Stomach (tissue), 4 donors: Measurements from ENCODE around the gene C22orf39.

Experiments used
- EP300 ChIP-seq: sonication (generic); formaldehyde crosslinking; IDR thresholded peaks from one replicate; pipeline ENCODE4 v1.6.1; 2017; ENCODE audit warnings: antibody characterized with exemption
- POLR2A ChIP-seq, 4 donors: fragments of 450-650 bp; IDR thresholded peaks; one replicate each; pipeline ENCODE4 v1.6.1; 2016; ENCODE audit warnings: antibody characterized with exemption in 4 of 4, control low read depth in 2 of 4, mild to moderate bottlenecking in 1 of 4, moderate library complexity in 1 of 4
- POLR2AphosphoS5 ChIP-seq, 3 donors: sonication (generic); formaldehyde crosslinking; IDR thresholded peaks; one replicate each; pipeline ENCODE4 v1.6.1; 2016; ENCODE audit warnings: antibody characterized with exemption in 3 of 3
- TF ChIP-seq, protein P1 (sequence below), 7 experiments: fragments of 450-650 bp in 4 of 7; fragments of 200-600 bp in 3 of 7; sonication (generic) in 3 of 7; IDR thresholded peaks; one replicate each; pipeline ENCODE4 v1.5.1; 2016 to 2019; ENCODE audit warnings: antibody characterized with exemption in 7 of 7, control low read depth in 2 of 7, mild to moderate bottlenecking in 1 of 7

DNA sequence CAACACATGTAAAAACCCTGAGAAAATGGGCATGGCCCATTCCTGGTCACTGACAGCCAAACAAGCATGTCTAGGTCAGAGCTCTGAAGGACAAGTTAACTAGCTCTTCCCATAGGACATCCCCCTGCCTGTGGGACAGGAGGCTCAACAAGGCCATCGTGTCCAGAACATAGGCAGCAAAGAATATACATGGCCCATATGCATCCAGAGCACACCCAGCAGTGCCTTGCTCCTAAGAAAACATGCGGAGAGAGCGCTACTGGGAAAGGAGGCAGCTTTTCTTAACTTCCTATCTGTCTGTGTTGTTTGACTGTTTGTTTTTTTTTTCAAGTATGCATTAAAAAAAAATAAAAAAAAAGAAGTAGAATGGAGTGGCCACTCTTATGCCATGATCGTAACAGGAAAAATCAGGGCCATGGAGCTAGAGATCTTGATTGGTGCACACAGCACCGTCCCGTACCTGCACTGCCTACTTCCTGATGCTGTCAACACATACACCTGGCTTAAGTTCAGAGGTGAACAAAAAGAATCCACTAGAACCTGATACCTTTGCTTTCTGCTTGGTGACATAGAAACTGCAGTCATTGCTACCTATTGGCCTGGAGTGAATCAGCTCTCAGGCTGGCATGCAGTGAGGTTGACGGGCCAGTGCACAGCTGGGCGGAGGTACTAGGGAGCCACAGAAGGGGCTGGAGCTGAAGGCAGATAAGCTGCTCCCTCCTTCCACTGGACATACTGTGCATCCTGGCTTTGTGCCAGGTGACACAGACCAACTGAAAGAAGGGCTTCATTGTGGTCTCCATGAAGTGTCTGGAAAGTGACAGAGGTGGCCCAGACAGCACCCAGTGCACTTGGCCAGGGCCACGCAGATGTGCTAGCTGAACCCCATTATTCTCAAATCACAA lies 19.6 kb upstream of the C22orf39 start:
- TF ChIP-seq, protein P1, sequence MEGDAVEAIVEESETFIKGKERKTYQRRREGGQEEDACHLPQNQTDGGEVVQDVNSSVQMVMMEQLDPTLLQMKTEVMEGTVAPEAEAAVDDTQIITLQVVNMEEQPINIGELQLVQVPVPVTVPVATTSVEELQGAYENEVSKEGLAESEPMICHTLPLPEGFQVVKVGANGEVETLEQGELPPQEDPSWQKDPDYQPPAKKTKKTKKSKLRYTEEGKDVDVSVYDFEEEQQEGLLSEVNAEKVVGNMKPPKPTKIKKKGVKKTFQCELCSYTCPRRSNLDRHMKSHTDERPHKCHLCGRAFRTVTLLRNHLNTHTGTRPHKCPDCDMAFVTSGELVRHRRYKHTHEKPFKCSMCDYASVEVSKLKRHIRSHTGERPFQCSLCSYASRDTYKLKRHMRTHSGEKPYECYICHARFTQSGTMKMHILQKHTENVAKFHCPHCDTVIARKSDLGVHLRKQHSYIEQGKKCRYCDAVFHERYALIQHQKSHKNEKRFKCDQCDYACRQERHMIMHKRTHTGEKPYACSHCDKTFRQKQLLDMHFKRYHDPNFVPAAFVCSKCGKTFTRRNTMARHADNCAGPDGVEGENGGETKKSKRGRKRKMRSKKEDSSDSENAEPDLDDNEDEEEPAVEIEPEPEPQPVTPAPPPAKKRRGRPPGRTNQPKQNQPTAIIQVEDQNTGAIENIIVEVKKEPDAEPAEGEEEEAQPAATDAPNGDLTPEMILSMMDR (IDR thresholded peaks at IDR 0.05), result no peak
- no peak for TF ChIP-seq POLR2AphosphoS5 (IDR thresholded peaks at IDR 0.05)
- TF ChIP-seq POLR2A (IDR thresholded peaks at IDR 0.05), result no peak
- TF ChIP-seq EP300, result no peak
